Brain microvascular endothelial cell (primary cell): ENCODE data around the gene AGBL4.

Experiments used
- DNase-seq: peaks from one replicate; pipeline ENCODE4 v3.0.0-alpha.2; 2020
- H3K27ac ChIP-seq: fragments of 250-450 bp; sonication (Bioruptor Pico); 2 replicates; pipeline ENCODE4 v1.5.1; 2020; ENCODE audit warnings: mild to moderate bottlenecking, moderate library complexity
- H3K27me3 ChIP-seq: fragments of 250-450 bp; sonication (Bioruptor Pico); replicated peaks from 2 replicates; pipeline ENCODE4 v1.5.1; 2020; ENCODE audit warnings: mild to moderate bottlenecking
- H3K36me3 ChIP-seq: fragments of 250-450 bp; sonication (Bioruptor Pico); replicated peaks from 2 replicates; pipeline ENCODE4 v1.5.1; 2020; ENCODE audit warnings: mild to moderate bottlenecking
- H3K4me3 ChIP-seq: 2 replicates; pipeline ENCODE4 v1.5.1; 2011; ENCODE audit warnings: low read depth, mild to moderate bottlenecking, control low read depth, low read length, moderate library complexity
- CTCF ChIP-seq: IDR thresholded peaks from 2 replicates; pipeline ENCODE4 v1.5.1; 2011; ENCODE audit warnings: low read depth, mild to moderate bottlenecking, moderate library complexity, low read length, control low read depth, inconsistent platforms; ENCODE audit errors: missing control alignments
- in situ Hi-C: cut with HindIII; loops from 2 replicates; pipeline ENCODE4 v1.10.0; 2017; ENCODE audit warnings: low sequenced_read_pairs, low pct_ligation_motif_present

Gene AGBL4

GRCh38 chr1:48760857-48761256 lies 1262.9 kb downstream of the AGBL4 start:
- Histone ChIP-seq H3K36me3 (no peaks in the 10 kb centered on the region), H3K27me3 (no peaks in the 10 kb centered on the region), H3K4me3 (no peak overlapping the region), H3K27ac (no peak overlapping the region)
- no peak for TF ChIP-seq CTCF
- in situ Hi-C loops: no loop called here
- no peak for DNase-seq

DNA sequence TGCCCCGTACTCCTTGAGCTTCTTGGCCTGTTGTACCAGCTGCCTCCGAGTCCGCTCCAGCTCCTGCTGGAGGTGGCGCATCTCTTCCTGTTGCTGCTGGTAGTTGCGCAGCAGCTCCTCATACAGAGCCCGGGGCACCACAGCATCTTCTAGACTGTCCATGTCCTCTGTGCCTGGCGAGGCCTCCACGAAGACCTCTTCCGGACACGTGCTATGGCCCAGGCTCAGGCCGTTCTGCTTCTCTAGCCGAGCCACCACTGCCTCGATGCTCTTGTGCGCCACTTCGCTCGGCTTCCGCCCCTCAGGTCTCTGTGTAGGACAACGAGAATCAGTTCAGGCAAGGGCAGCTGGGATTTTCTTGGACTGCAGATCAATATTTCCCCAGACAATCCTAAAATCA lies 1264.8 kb downstream of the AGBL4 start:
- no peak for TF ChIP-seq CTCF
- no peaks in the 10 kb centered on the region for H3K27me3 ChIP-seq
- in situ Hi-C loops: no loop called here
- no peak overlapping the region for H3K27ac ChIP-seq
- H3K36me3 ChIP-seq: no peaks in the 10 kb centered on the region
- DNase-seq: no peak
- no peak overlapping the region for H3K4me3 ChIP-seq

GRCh38 chr1:48757363-48757762 lies 1266.4 kb downstream of the AGBL4 start:
- no peak overlapping the region for H3K4me3 ChIP-seq
- TF ChIP-seq CTCF: no peak
- no peaks in the 10 kb centered on the region for H3K36me3 ChIP-seq

GRCh38 chr1:48756683-48757316 lies 1267.0 kb downstream of the AGBL4 start:
- in situ Hi-C loops: no loop called here
- no peak for DNase-seq
- Histone ChIP-seq H3K27ac (no peak overlapping the region), H3K4me3 (no peak overlapping the region), H3K36me3 (no peaks in the 10 kb centered on the region), H3K27me3 (no peaks in the 10 kb centered on the region)
- no peak for TF ChIP-seq CTCF

More at GRCh38 chr1:48757363-48757762, 1266.4 kb downstream of the AGBL4 start:
- in situ Hi-C loops: no loop called here
- Histone ChIP-seq H3K27ac (no peak overlapping the region), H3K27me3 (no peaks in the 10 kb centered on the region)
- DNase-seq: no peak

DNA sequence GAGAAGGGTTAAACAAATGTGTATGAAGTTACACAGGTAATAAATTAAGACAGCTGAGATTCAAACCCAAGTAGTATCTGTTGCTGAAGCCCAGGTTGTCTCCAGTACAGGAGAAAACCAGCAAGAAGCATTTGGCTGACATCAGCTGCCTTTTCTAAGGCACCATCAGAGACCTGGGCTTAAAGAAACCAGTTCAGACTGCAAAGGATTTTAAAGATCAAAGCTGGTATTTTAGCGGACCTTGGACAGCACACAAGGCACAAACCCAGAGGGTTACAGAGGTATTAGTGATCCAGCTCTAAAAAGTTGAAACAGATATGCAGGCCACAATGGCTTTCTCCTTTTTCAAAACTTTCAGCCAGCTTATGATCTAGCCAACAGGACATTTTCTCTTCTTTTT lies 1270.5 kb downstream of the AGBL4 start:
- no peak for TF ChIP-seq CTCF
- no peaks in the 10 kb centered on the region for H3K27me3 ChIP-seq
- no peak overlapping the region for H3K4me3 ChIP-seq
- H3K27ac ChIP-seq: no peak overlapping the region
- DNase-seq: no peak
- in situ Hi-C loops: no loop called here
- H3K36me3 ChIP-seq: no peaks in the 10 kb centered on the region

- DNase-seq: no peak
- no peak overlapping the region for H3K27ac ChIP-seq
- no peaks in the 10 kb centered on the region for H3K36me3 ChIP-seq
- no peak for TF ChIP-seq CTCF
- in situ Hi-C loops: no loop called here
- H3K4me3 ChIP-seq: no peak overlapping the region
- H3K27me3 ChIP-seq: no peaks in the 10 kb centered on the region
Observed at GRCh38 chr1:48750109-48750508, 1273.6 kb downstream of the AGBL4 start.
